AG04449 (cell line): ENCODE results near the gene DDX39A.
"Not testable (repeated sequence)": the region's sequence is repeated elsewhere in the genome, so short reads cannot be mapped to it uniquely, and the experiment has no call there.

Experiments used
- CTCF ChIA-PET: fragments of 350-600 bp; formaldehyde crosslinking; extraction: SDS; loops from one replicate; lab custom pipeline; 2021; ENCODE audit warnings: antibody characterized with exemption; lab: Yijun Ruan, JAX
- POLR2A ChIA-PET: fragments of 400-600, 350-600 bp; formaldehyde crosslinking; extraction: SDS; loops from one replicate; lab custom pipeline; 2020; ENCODE audit warnings: antibody characterized with exemption, inconsistent platforms; lab: Yijun Ruan, JAX
- DNase-seq: peaks from one replicate; pipeline ENCODE4 v3.0.0-alpha.2; 2010; ENCODE audit warnings: low read depth, low spot score
- H3K4me3 ChIP-seq: 2 replicates; pipeline ENCODE4 v1.5.1; 2011; ENCODE audit warnings: low read depth, mild to moderate bottlenecking, control low read depth, low read length
- CTCF ChIP-seq: IDR thresholded peaks from one replicate; pipeline ENCODE4 v1.5.1; 2011; ENCODE audit warnings: mild to moderate bottlenecking, moderate library complexity, low read length, control low read depth, inconsistent platforms; ENCODE audit not compliant: insufficient read depth; ENCODE audit errors: missing control alignments

Gene DDX39A

GRCh38 chr19:14375582-14376291, 43.4 kb downstream of the DDX39A start:
- POLR2A ChIA-PET, result interaction anchor here (1.3 kb wide), 1 partner anchor 12 kb away, joined by 3 read pairs; no protein-coding TSS in a partner anchor
- no peak for TF ChIP-seq CTCF
- DNase-seq, result no peak
- CTCF ChIA-PET, result interaction anchor here (1.0 to 2.7 kb wide), 3 partner anchors 27 to 239 kb away, joined by 3 to 8 read pairs (median 4); partner anchors contain the start of gene ASF1B
- no peak overlapping the region for H3K4me3 ChIP-seq

GRCh38 chr19:14375055-14375581, 44.0 kb downstream of the DDX39A start:
- ChIA-PET POLR2A (interaction anchor here (1.3 kb wide), 1 partner anchor 11 kb away, joined by 3 read pairs; no protein-coding TSS in a partner anchor), CTCF (interaction anchor here (1.0 to 2.7 kb wide), 3 partner anchors 27 to 238 kb away, joined by 3 to 8 read pairs (median 4); partner anchors contain the start of gene ASF1B)
- no peak for TF ChIP-seq CTCF
- H3K4me3 ChIP-seq, result no peak overlapping the region
- DNase-seq, result no peak

GRCh38 chr19:14374313-14374712, 44.8 kb downstream of the DDX39A start:
- CTCF ChIA-PET, result interaction anchor here (1.6 to 2.7 kb wide), 2 partner anchors 26 to 238 kb away, joined by 4 to 8 read pairs; partner anchors contain the start of gene ASF1B
- H3K4me3 ChIP-seq, DNase-seq: not testable (repeated sequence)
- POLR2A ChIA-PET, result interaction anchor here (1.0 kb wide), 1 partner anchor 144 kb away, joined by 3 read pairs; the partner anchor contains the start of gene DNAJB1

GRCh38 chr19:14372384-14373077, 46.6 kb downstream of the DDX39A start:
- H3K4me3 ChIP-seq, DNase-seq, POLR2A ChIA-PET: not testable (repeated sequence)
- CTCF ChIA-PET, result interaction anchor here (1.1 to 1.5 kb wide), 2 partner anchors 24 to 236 kb away, joined by 3 to 4 read pairs; partner anchors contain the start of gene ASF1B

- TF ChIP-seq CTCF, result no peak
- CTCF ChIA-PET, result interaction anchor here (1.0 kb wide), 1 partner anchor 23 kb away, joined by 3 read pairs; no protein-coding TSS in a partner anchor
- DNase-seq, result no peak
- H3K4me3 ChIP-seq, result no peak overlapping the region
- POLR2A ChIA-PET, result no interaction called here
These were observed 47.8 kb downstream of the DDX39A start for GRCh38 chr19:14371301-14371821.

GRCh38 chr19:14370940-14371280, 48.2 kb downstream of the DDX39A start:
- ChIA-PET CTCF (interaction anchor here (1.0 kb wide), 1 partner anchor 23 kb away, joined by 3 read pairs; no protein-coding TSS in a partner anchor), POLR2A (no interaction called here)
- DNase-seq, result no peak
- no peak for TF ChIP-seq CTCF
- H3K4me3 ChIP-seq, result no peak overlapping the region
